Heart right ventricle (tissue), 16 donors: ENCODE results near the gene SARS2. TPM values are rescaled to one million over a fixed set of nuclear protein-coding genes. Genes with fewer than 3 reads are reported as not detected.

Experiments
- ATAC-seq, 8 donors: fragments of 200-7000 bp; cut with Tn5 transposase; one replicate each; pipeline ENCODE4 v1.9.1; 2020; ENCODE audit warnings: mild to moderate bottlenecking in 8 of 8, moderate library complexity in 8 of 8, moderate number of reproducible peaks in 1 of 8
- DNase-seq, 2 donors: peaks; one replicate each; pipeline ENCODE4 v3.0.0-alpha.2; 2020
- H3K27ac ChIP-seq, 10 donors: fragments of 200-600 bp; sonication (generic) in 2 of 10; one replicate each; pipeline versions ENCODE4 v1.5.0 to v1.8.0; 2020 to 2022; ENCODE audit warnings: mild to moderate bottlenecking in 3 of 10
- H3K27me3 ChIP-seq, 7 donors: fragments of 200-600 bp; one replicate each; pipeline ENCODE4 v1.8.0; 2021 to 2022; ENCODE audit warnings: mild to moderate bottlenecking in 2 of 7
- H3K36me3 ChIP-seq, 9 donors: fragments of 200-600 bp; sonication (generic) in 1 of 9; one replicate each; pipeline versions ENCODE4 v1.5.0 to v1.8.0; 2020 to 2022; ENCODE audit warnings: mild to moderate bottlenecking in 2 of 9
- H3K4me1 ChIP-seq, 9 donors: fragments of 200-600 bp; sonication (generic) in 1 of 9; one replicate each; pipeline versions ENCODE4 v1.5.0 to v1.8.0; 2020 to 2022; ENCODE audit warnings: mild to moderate bottlenecking in 4 of 9
- H3K4me3 ChIP-seq, 10 donors: fragments of 200-600 bp; sonication (generic) in 2 of 10; one replicate each; pipeline versions ENCODE4 v1.5.0 to v1.8.0; 2020 to 2022; ENCODE audit warnings: mild to moderate bottlenecking in 7 of 10, moderate library complexity in 2 of 10
- H3K9me3 ChIP-seq, 11 donors: fragments of 200-600 bp in 10 of 11; sonication (generic) in 2 of 11; one replicate each; pipeline versions ENCODE4 v1.5.0 to v1.8.0; 2013 to 2022; ENCODE audit warnings: mild to moderate bottlenecking in 2 of 11, control low read depth in 1 of 11, moderate library complexity in 1 of 11
- CTCF ChIP-seq, 9 donors: fragments of 200-600 bp; sonication (generic) in 2 of 9; IDR thresholded peaks; one replicate each; pipeline versions ENCODE4 v1.5.0 to v1.8.0; 2021 to 2022; ENCODE audit warnings: antibody characterized with exemption in 9 of 9, mild to moderate bottlenecking in 5 of 9, moderate library complexity in 1 of 9
- WGBS, 2 donors: extraction: QIAGEN DNeasy Blood & Tissue Kit; methylation state at CpG; one replicate each; pipeline ENCODE4 v1.1.7; 2013; ENCODE audit warnings: inconsistent platforms in 1 of 2; 5-methylcytosine and 5-hydroxymethylcytosine counted together
- intact Hi-C, 10 donors: fragments of 100-400 bp; cut with DNase I; formaldehyde crosslinking; loops; one replicate each; pipeline versions ENCODE4 v1.11.1 to v1.14.2; 2022
- polyA plus RNA-seq, 2 donors: library from polyadenylated mRNA; stranded (reverse); fragments of 200-250 nt; gene quantifications; one replicate each; pipeline ENCODE4 v1.2.3, GENCODE V29; 2013
- total RNA-seq, 10 donors: library from RNA; stranded (reverse); fragmentation: NEBNext Ultra II Directional in 3 of 10; extraction: Animal tissue kit (Norgen Biotek cat#: 25700) in 3 of 10; gene quantifications; one replicate each; pipeline versions ENCODE4 v1.2.1 to v1.2.4, GENCODE V29; 2021 to 2023
- donor health status: Arrhythmogenic right ventricular cardiomyopathy.
- donor health status: ischemic (EF 13 %, LVEDD 7.1; RV severe dilation, severe dysfunction).
- donor health status: healthy with polysubstance abuse.
- donor health status: DM: no; HTN: yes; CAD: no.
- donor health status: DM: no; HTN: no; CAD: no.
- donor health status: ischemic (EF 25% LVEDD 6.9; RV normal size, moderate dysfunction).
- donor health status: ischemic (EF 25% LVEDD 5.7; RV mildly dilated, moderate dysfunction).
- donor health status: healthy.
- donor health status: DM: yes; HTN: yes; CAD: no.
- donor health status: Ischemic cardiomyopathy.
- donor health status: ischemic (EF 35%, LVEDD 5.7; RV mildly dilated, moderate dysfunction).
- donor health status: nonischemic (EF 11% LVEDD 7.7; RV severe dilation, severe dysfunction).
- donor health status: DM: yes; HTN: yes; CAD: no.
- donor health status: PGD.
- donor health status: ischemic (EF 29% LVEDD 5.4; RV normal size, mild dysfunction).
- donor health status: nonischemic (EF 23%, LVEDD 6.1; RV moderate dilation, normal function).

SARS2 gene
- total and polyA plus RNA-seq, 12 donors: 10.4 to 51.9 (median 18.9) TPM

- intact Hi-C loops: no loop called here
- Histone ChIP-seq H3K27me3 (no peaks in the 10 kb centered on the region), H3K27ac (no peak overlapping the region), H3K4me3 (no peak overlapping the region), H3K36me3 (peaks cover 0 to under 1% (median 0%) of the 10 kb centered on the region in 9 donors), H3K9me3 (no peaks in the 10 kb centered on the region), H3K4me1 (peaks cover 5 to 59% (median 32%) of the 10 kb centered on the region in 9 donors)
- DNase-seq: no peak
- WGBS, 2 donors: 78 to 85% methylated on average over 10 of the region's 10 CpGs
- no peak for TF ChIP-seq CTCF (IDR thresholded peaks at IDR 0.05)
- ATAC-seq: no peak
Observed at GRCh38 chr19:38867171-38867780, 63.3 kb downstream of the SARS2 start.

Other genes with a start within 250 kb of the SARS2 start
- gene CAPN12, start 186.3 kb downstream of the SARS2 start, total RNA-seq: 1 to 10 TPM in 2 of 10 donors, under 1 TPM in 8; 0.15 to 1.5 (median 0.59) TPM
- 1 to 10 TPM; 1.1 to 3.6 TPM for gene CAPN12, start 186.3 kb downstream of the SARS2 start, polyA plus RNA-seq
- gene LGALS7, start 157.2 kb downstream of the SARS2 start, total RNA-seq: not detected
- gene LGALS7, start 157.2 kb downstream of the SARS2 start, polyA plus RNA-seq: not detected
- under 1 TPM in 1 of 10 donors, not detected in 9; 0.60 TPM for gene LGALS7B, start 141.6 kb downstream of the SARS2 start, total RNA-seq
- under 1 TPM in 1 of 2 donors, not detected in 1; 0.19 TPM for gene LGALS7B, start 141.6 kb downstream of the SARS2 start, polyA plus RNA-seq
- 1 to 10 TPM in 2 of 10 donors, under 1 TPM in 6, not detected in 2; 0.16 to 2.0 (median 0.81) TPM for gene LGALS4, start 117.8 kb downstream of the SARS2 start, total RNA-seq
- 1 to 10 TPM in 1 of 2 donors, under 1 TPM in 1; 0.30 to 2.6 TPM for gene LGALS4, start 117.8 kb downstream of the SARS2 start, polyA plus RNA-seq
- gene ECH1, start 99.0 kb downstream of the SARS2 start, total RNA-seq: 100 to 1,000 TPM; 418 to 987 (median 671) TPM
- gene ECH1, start 99.0 kb downstream of the SARS2 start, polyA plus RNA-seq: 1,000 to 10,000 TPM in 1 of 2 donors, 100 to 1,000 TPM in 1; 446 to 1,208 TPM
- 100 to 1,000 TPM; 134 to 196 (median 170) TPM for gene HNRNPL, start 80.8 kb downstream of the SARS2 start, total RNA-seq
- 100 to 1,000 TPM; 130 to 181 TPM for gene HNRNPL, start 80.8 kb downstream of the SARS2 start, polyA plus RNA-seq
- 1 to 10 TPM; 1.6 to 7.0 (median 2.8) TPM for gene RINL, start 52.5 kb downstream of the SARS2 start, total RNA-seq
- gene RINL, start 52.5 kb downstream of the SARS2 start, polyA plus RNA-seq: 10 to 100 TPM in 1 of 2 donors, 1 to 10 TPM in 1; 4.6 to 14.5 TPM
- gene SIRT2, start 31.1 kb downstream of the SARS2 start, total RNA-seq: 100 to 1,000 TPM in 1 of 10 donors, 10 to 100 TPM in 9; 51.7 to 103 (median 72.6) TPM
- gene SIRT2, start 31.1 kb downstream of the SARS2 start, polyA plus RNA-seq: 10 to 100 TPM; 46.3 to 86.0 TPM
- gene NFKBIB, start 30.8 kb downstream of the SARS2 start, total RNA-seq: 10 to 100 TPM; 16.1 to 26.6 (median 21.6) TPM
- 10 to 100 TPM; 31.5 to 79.8 TPM for gene NFKBIB, start 30.8 kb downstream of the SARS2 start, polyA plus RNA-seq
- gene CCER2, start 18.6 kb downstream of the SARS2 start, total RNA-seq: under 1 TPM in 5 of 10 donors, not detected in 5; 0.25 to 0.93 (median 0.38) TPM
- under 1 TPM; 0.13 to 0.37 TPM for gene CCER2, start 18.6 kb downstream of the SARS2 start, polyA plus RNA-seq
- 10 to 100 TPM; 41.8 to 78.7 (median 54.1) TPM for gene MRPS12, start 181 bp upstream of the SARS2 start, total RNA-seq
- 100 to 1,000 TPM in 1 of 2 donors, 10 to 100 TPM in 1; 39.7 to 122 TPM for gene MRPS12, start 181 bp upstream of the SARS2 start, polyA plus RNA-seq
- 1 to 10 TPM in 9 of 10 donors, under 1 TPM in 1; 1.00 to 2.8 (median 1.7) TPM for gene FBXO17, start 45.0 kb upstream of the SARS2 start, total RNA-seq
- 1 to 10 TPM; 2.5 to 3.2 TPM for gene FBXO17, start 45.0 kb upstream of the SARS2 start, polyA plus RNA-seq
- 10 to 100 TPM; 11.4 to 40.5 (median 21.4) TPM for gene FBXO27, start 101.8 kb upstream of the SARS2 start, total RNA-seq
- 1 to 10 TPM; 2.3 to 6.6 TPM for gene FBXO27, start 101.8 kb upstream of the SARS2 start, polyA plus RNA-seq
- gene ACP7, start 153.6 kb upstream of the SARS2 start, total RNA-seq: not detected
- not detected for gene ACP7, start 153.6 kb upstream of the SARS2 start, polyA plus RNA-seq
- gene PAK4, start 195.0 kb upstream of the SARS2 start, total RNA-seq: 10 to 100 TPM; 11.7 to 22.4 (median 16.1) TPM
- 10 to 100 TPM in 1 of 2 donors, 1 to 10 TPM in 1; 8.6 to 19.2 TPM for gene PAK4, start 195.0 kb upstream of the SARS2 start, polyA plus RNA-seq